Lower leg skin (tissue), 4 donors: ENCODE data around the gene SFMBT2. TPM values are rescaled to one million over a fixed set of nuclear protein-coding genes. Genes with fewer than 3 reads are reported as not detected.

ENCODE experiments used
- DNase-seq, 2 donors: peaks; one replicate each; pipeline ENCODE4 v3.0.0-alpha.2; 2019; ENCODE audit warnings: low spot score in 2 of 2
- H3K4me3 ChIP-seq: fragments of 200-600 bp; sonication (generic); 2 replicates; pipeline ENCODE4 v1.5.1; 2017; ENCODE audit warnings: mild to moderate bottlenecking, low read depth; ENCODE audit not compliant: poor library complexity, severe bottlenecking
- POLR2A ChIP-seq, 2 donors: fragments of 450-650 bp; IDR thresholded peaks; one replicate each; pipeline ENCODE4 v1.6.1; 2016 to 2017; ENCODE audit warnings: antibody characterized with exemption in 2 of 2, mild to moderate bottlenecking in 1 of 2, moderate library complexity in 1 of 2
- WGBS, 2 donors: methylation state at CpG; one replicate each; pipeline ENCODE4 v1.1.5; 2018; 5-methylcytosine and 5-hydroxymethylcytosine counted together
- intact Hi-C: fragments of 100-400 bp; cut with DNase I; formaldehyde crosslinking; loops from one replicate; pipeline ENCODE4 v1.15.0; 2023; ENCODE audit warnings: low total_unique reads
- total RNA-seq, 4 donors: library from RNA; depleted of rRNA; stranded (reverse); fragments of >200 nt; gene quantifications; one replicate each; pipeline ENCODE4 v1.1.0, GENCODE V29; 2016
- TF ChIP-seq, protein P1 (sequence below), 3 donors: fragments of 450-650 bp; IDR thresholded peaks; one replicate each; pipeline ENCODE4 v1.5.1; 2016; ENCODE audit warnings: antibody characterized with exemption in 3 of 3, mild to moderate bottlenecking in 3 of 3, moderate library complexity in 2 of 3

The SFMBT2 gene
- total RNA-seq, 4 donors from 2014 or later, result 0.42 to 3.3 (median 1.9) TPM

DNA sequence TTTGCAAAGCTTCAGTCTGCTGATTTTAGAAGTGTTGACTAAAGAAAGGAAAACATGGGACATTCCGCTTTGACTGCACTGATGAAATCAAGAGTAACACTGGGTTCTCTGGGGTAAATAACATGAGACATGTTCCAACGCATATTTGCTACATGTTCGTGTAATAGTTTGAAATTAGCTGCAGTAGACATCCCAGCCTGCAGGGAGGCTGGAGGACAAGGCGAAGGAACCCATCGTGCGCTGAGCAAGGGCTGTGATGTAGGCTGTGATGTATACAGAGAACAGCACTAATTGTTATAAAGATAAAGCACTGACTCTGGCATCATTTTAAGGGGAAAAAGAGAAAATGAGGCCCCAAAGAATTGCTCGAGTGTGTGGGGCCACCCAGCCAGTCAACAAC lies 40.3 kb downstream of the SFMBT2 start:
- TF ChIP-seq POLR2A (IDR thresholded peaks at IDR 0.05), result no peak
- TF ChIP-seq, protein P1, sequence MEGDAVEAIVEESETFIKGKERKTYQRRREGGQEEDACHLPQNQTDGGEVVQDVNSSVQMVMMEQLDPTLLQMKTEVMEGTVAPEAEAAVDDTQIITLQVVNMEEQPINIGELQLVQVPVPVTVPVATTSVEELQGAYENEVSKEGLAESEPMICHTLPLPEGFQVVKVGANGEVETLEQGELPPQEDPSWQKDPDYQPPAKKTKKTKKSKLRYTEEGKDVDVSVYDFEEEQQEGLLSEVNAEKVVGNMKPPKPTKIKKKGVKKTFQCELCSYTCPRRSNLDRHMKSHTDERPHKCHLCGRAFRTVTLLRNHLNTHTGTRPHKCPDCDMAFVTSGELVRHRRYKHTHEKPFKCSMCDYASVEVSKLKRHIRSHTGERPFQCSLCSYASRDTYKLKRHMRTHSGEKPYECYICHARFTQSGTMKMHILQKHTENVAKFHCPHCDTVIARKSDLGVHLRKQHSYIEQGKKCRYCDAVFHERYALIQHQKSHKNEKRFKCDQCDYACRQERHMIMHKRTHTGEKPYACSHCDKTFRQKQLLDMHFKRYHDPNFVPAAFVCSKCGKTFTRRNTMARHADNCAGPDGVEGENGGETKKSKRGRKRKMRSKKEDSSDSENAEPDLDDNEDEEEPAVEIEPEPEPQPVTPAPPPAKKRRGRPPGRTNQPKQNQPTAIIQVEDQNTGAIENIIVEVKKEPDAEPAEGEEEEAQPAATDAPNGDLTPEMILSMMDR (IDR thresholded peaks at IDR 0.05), result no peak
- no peak overlapping the region for H3K4me3 ChIP-seq
- WGBS, 2 donors, result 93% methylated on average over 7 of the region's 7 CpGs
- intact Hi-C loops, result no loop called here
- no peak for DNase-seq

DNA sequence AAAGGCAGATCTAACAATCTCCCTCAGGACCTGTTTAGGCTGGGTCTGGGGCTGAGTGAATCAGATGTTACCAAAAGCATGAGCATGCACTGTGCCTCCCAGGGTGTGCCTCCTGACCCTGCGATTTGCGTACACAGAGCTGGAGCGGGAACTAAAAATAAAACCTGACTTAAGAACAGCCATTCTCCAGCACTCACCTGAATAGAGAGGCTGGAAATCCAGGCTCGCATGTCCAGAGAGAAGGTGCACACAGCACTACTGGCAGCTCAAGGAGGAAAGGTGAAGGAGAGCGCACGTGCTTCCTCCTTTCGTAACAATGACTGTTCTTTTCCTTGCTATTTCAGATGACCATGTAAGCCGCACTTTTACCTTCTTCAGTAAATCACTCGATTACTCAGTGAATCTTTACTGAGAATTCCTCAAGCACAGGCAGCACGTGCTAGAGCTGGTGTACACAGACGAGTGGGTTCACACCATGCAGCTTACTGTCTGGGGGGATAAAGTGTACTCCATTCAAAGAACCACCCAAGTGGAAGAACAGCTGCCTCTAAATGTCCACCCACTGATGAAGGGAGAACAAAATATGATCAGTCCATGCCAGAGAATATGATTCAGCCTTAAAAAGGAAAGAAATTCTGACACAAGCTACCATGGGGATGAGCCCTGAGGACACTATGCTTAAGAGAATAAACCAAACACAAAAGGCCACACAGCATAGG lies 45.6 kb downstream of the SFMBT2 start:
- intact Hi-C loops, result no loop called here
- 93 to 94% methylated on average over 11 of the region's 11 CpGs for WGBS, 2 donors
- no peak for DNase-seq
- H3K4me3 ChIP-seq, result no peak overlapping the region
- TF ChIP-seq, protein P1 (IDR thresholded peaks at IDR 0.05), result no peak
- no peak for TF ChIP-seq POLR2A (IDR thresholded peaks at IDR 0.05)

DNA sequence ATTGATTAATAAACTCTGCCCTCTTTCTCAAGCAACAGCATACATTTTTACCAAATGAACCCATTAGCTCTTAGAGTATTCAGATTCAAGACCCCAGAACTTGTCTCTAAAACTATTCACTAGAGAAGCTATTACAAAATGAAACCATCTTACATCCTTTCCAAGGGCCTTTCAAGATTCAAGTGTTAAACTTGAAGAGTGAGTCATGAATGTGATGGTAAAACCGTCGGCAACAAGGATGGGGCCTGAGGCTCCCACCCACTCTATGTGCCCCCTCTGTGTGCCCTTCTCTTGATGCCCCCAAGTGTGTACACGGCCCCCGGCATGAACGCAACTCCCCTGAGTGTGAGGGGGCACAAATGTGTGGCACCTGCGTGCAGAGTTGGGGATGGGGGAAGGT lies 46.4 kb downstream of the SFMBT2 start:
- no peak for TF ChIP-seq POLR2A (IDR thresholded peaks at IDR 0.05)
- TF ChIP-seq, protein P1 (IDR thresholded peaks at IDR 0.05), result no peak
- WGBS, 2 donors, result 90 to 92% methylated on average over 6 of the region's 6 CpGs
- DNase-seq, result no peak
- intact Hi-C loops, result no loop called here
- no peak overlapping the region for H3K4me3 ChIP-seq

DNA sequence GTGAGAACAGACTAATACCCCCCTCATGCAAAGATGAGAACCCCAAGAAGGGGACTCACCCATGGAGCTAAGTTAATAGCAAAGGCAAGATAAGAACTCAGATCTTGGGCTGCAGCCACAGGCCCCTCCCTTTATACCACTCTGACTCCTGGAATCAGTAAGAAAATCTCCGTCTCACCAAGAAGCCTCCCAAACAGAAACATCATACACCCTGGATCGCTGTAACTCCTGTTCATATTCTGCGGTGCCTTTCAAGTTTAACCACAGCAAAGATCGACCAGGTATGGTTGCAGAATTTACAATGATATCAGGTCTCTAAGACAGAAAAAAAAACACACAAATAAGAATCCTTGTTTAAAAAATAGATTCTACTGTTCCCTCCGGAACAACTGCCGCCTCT lies 47.1 kb downstream of the SFMBT2 start:
- no peak overlapping the region for H3K4me3 ChIP-seq
- WGBS, 2 donors, result 95% methylated on average over 6 of the region's 6 CpGs
- TF ChIP-seq, protein P1 (IDR thresholded peaks at IDR 0.05), result no peak
- TF ChIP-seq POLR2A (IDR thresholded peaks at IDR 0.05), result no peak
- DNase-seq, result no peak
- intact Hi-C loops, result no loop called here

DNA sequence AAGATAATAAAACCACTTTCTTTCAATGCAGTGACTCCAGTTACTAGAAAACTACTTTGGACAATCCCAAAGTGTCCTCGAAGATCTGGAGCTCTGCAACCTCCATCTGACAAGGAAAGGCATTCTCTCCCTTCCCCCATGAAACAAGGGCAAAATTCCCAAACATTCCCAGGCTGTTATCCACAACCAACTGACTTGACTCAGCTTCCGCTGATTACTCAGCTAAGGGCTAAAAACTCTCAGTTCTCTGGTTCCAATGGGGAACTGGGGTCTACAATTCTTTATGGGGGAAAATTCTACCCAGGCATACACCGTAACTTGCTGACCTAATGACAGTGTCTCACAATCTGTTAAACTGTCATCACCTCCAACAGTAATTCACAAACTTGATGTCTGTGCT lies 48.4 kb downstream of the SFMBT2 start:
- no peak for TF ChIP-seq POLR2A (IDR thresholded peaks at IDR 0.05)
- TF ChIP-seq, protein P1 (IDR thresholded peaks at IDR 0.05), result no peak
- WGBS, 2 donors, result 87 to 92% methylated on average over 3 of the region's 3 CpGs
- intact Hi-C loops, result no loop called here
- no peak overlapping the region for H3K4me3 ChIP-seq
- DNase-seq, result no peak

DNA sequence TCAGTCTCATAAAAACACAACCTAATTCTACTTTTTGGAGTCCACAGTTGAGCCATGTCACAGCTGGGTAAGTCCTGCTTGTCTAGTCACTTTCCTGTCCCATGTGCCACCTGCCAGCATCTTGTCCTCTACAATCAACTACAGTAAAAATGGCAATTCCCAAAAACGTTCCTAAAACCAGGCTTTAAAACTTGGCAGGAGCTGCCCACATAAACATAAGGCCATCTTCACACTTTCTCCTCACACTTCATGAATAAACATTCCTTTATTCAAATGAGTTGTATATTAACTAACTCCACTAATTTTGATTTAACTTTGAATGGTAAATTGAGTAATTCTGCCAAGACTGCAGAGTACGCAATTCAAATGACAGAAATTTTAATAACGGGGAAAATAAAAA lies 49.5 kb downstream of the SFMBT2 start:
- intact Hi-C loops, result no loop called here
- WGBS, 2 donors, result 89% methylated on average over 3 of the region's 3 CpGs
- DNase-seq, result no peak
- TF ChIP-seq POLR2A (IDR thresholded peaks at IDR 0.05), result no peak
- TF ChIP-seq, protein P1 (IDR thresholded peaks at IDR 0.05), result no peak
- no peak overlapping the region for H3K4me3 ChIP-seq
